SK-N-MC (cell line): ENCODE data around the gene MAD2L1BP.

Source experiments
- EZH2 ChIP-seq: fragments of 200-600 bp; sonication (generic); IDR thresholded peaks from one replicate; pipeline ENCODE4 v1.6.1; 2017; ENCODE audit warnings: antibody characterized with exemption
- POLR2AphosphoS5 ChIP-seq: IDR thresholded peaks from 2 replicates; pipeline ENCODE4 v1.6.1; 2012; ENCODE audit warnings: mild to moderate bottlenecking, low read depth, low read length, borderline replicate concordance

- no peak for TF ChIP-seq EZH2
- TF ChIP-seq POLR2AphosphoS5 = no peak
Measured at GRCh38 chr6:43667245-43668150, 31.9 kb downstream of the MAD2L1BP start.
